Left lung (tissue), 10 donors: ENCODE measurements around the gene AMMECR1. TPM values are rescaled to one million over a fixed set of nuclear protein-coding genes. Genes with fewer than 3 reads are reported as not detected.

Source experiments
- ATAC-seq: fragments of 200-7000 bp; cut with Tn5 transposase; one replicate; pipeline ENCODE4 v1.9.1; 2020; ENCODE audit warnings: moderate library complexity
- DNase-seq, 4 donors: peaks; one replicate each; pipeline ENCODE4 v3.0.0-alpha.2; 2013 to 2020
- H3K27ac ChIP-seq, 2 donors: fragments of 200-600 bp; sonication (generic) in 1 of 2; one replicate each; pipeline versions ENCODE4 v1.5.0 to v1.8.0; 2020 to 2021
- H3K27me3 ChIP-seq, 2 donors: fragments of 200-600 bp; sonication (generic) in 1 of 2; one replicate each; pipeline versions ENCODE4 v1.5.0 to v1.8.0; 2020 to 2021
- H3K36me3 ChIP-seq, 2 donors: fragments of 200-600 bp; sonication (generic) in 1 of 2; one replicate each; pipeline versions ENCODE4 v1.5.0 to v1.8.0; 2020 to 2021
- H3K4me1 ChIP-seq, 2 donors: fragments of 200-600 bp; one replicate each; pipeline ENCODE4 v1.8.0; 2021
- H3K4me3 ChIP-seq, 2 donors: fragments of 200-600 bp; sonication (generic) in 1 of 2; one replicate each; pipeline versions ENCODE4 v1.5.0 to v1.8.0; 2020 to 2021; ENCODE audit warnings: mild to moderate bottlenecking in 1 of 2
- H3K9me3 ChIP-seq, 2 donors: fragments of 200-600 bp; sonication (generic) in 1 of 2; one replicate each; pipeline versions ENCODE4 v1.5.0 to v1.8.0; 2020 to 2021
- CTCF ChIP-seq, 2 donors: fragments of 200-600 bp; sonication (generic) in 1 of 2; IDR thresholded peaks; one replicate each; pipeline versions ENCODE4 v1.5.0 to v1.8.0; 2021; ENCODE audit warnings: antibody characterized with exemption in 2 of 2
- intact Hi-C, 2 donors: fragments of 100-400 bp; cut with DNase I; formaldehyde crosslinking; loops; one replicate each; pipeline versions ENCODE4 v1.11.2 to v1.14.2; 2022
- polyA plus RNA-seq, 6 donors: library from polyadenylated mRNA; unstranded; fragments of 120-200 nt; gene quantifications; one replicate each; pipeline ENCODE4 v1.2.1, GENCODE V29; 2013; ENCODE audit not compliant: insufficient read length in 6 of 6
- total RNA-seq, 2 donors: library from RNA; stranded (reverse); fragmentation: NEBNext Ultra II Directional; extraction: Animal tissue kit (Norgen Biotek cat#: 25700); gene quantifications; one replicate each; pipeline ENCODE4 v1.2.1, GENCODE V29; 2021
- donor health status: DM: no; HTN: yes; CAD: no.
- donor health status: DM: no; HTN: no; CAD: no.

Gene AMMECR1
- total and polyA plus RNA-seq, 8 donors, result 8.9 to 15.2 (median 12.7) TPM

- no peak for TF ChIP-seq CTCF (IDR thresholded peaks at IDR 0.05)
- no peak overlapping the region for H3K4me3 ChIP-seq
- DNase-seq (no peak), ATAC-seq (no peak)
- H3K36me3 ChIP-seq, result peaks cover 0 to 5% of the 10 kb centered on the region in 2 donors
- no peaks in the 10 kb centered on the region for H3K9me3 ChIP-seq
- intact Hi-C loops, result no loop called here
- no peaks in the 10 kb centered on the region for H3K27me3 ChIP-seq
- no peak overlapping the region for H3K27ac ChIP-seq
- H3K4me1 ChIP-seq, result no peaks in the 10 kb centered on the region
Observed at GRCh38 chrX:110175696-110176095, 142.2 kb downstream of the AMMECR1 start.

- ATAC-seq (peak; percentile 11), DNase-seq (no peak)
- H3K4me1 ChIP-seq, result no peaks in the 10 kb centered on the region
- H3K9me3 ChIP-seq, result no peaks in the 10 kb centered on the region
- no peaks in the 10 kb centered on the region for H3K27me3 ChIP-seq
- no peak for TF ChIP-seq CTCF (IDR thresholded peaks at IDR 0.05)
- H3K36me3 ChIP-seq, result peaks cover 0 to 5% of the 10 kb centered on the region in 2 donors
- no peak overlapping the region for H3K27ac ChIP-seq
- H3K4me3 ChIP-seq, result no peak overlapping the region
- intact Hi-C loops, result no loop called here
Observed at GRCh38 chrX:110175146-110175545, 142.7 kb downstream of the AMMECR1 start.

GRCh38 chrX:110173192-110174175, 144.4 kb downstream of the AMMECR1 start:
- H3K4me1 ChIP-seq, result no peaks in the 10 kb centered on the region
- H3K4me3 ChIP-seq, result no peak overlapping the region
- no peak overlapping the region for H3K27ac ChIP-seq
- ATAC-seq (peak; percentile 33), DNase-seq (no peak)
- intact Hi-C loops, result no loop called here
- no peak for TF ChIP-seq CTCF (IDR thresholded peaks at IDR 0.05)
- H3K36me3 ChIP-seq, result peaks cover 0 to 5% of the 10 kb centered on the region in 2 donors
- H3K9me3 ChIP-seq, result no peaks in the 10 kb centered on the region
- H3K27me3 ChIP-seq, result no peaks in the 10 kb centered on the region

GRCh38 chrX:110172215-110172614, 145.7 kb downstream of the AMMECR1 start:
- DNase-seq, result no peak
- TF ChIP-seq CTCF (IDR thresholded peaks at IDR 0.05), result no peak
- H3K9me3 ChIP-seq, result no peaks in the 10 kb centered on the region
- ATAC-seq, result no peak
- H3K36me3 ChIP-seq, result peaks cover 0 to 5% of the 10 kb centered on the region in 2 donors
- no peaks in the 10 kb centered on the region for H3K27me3 ChIP-seq
- intact Hi-C loops, result no loop called here
- no peak overlapping the region for H3K4me3 ChIP-seq
- no peaks in the 10 kb centered on the region for H3K4me1 ChIP-seq
- H3K27ac ChIP-seq, result no peak overlapping the region

- intact Hi-C loops, result no loop called here
- Histone ChIP-seq H3K27me3 (no peaks in the 10 kb centered on the region), H3K4me3 (no peak overlapping the region), H3K9me3 (no peaks in the 10 kb centered on the region), H3K36me3 (peaks cover 0 to 5% of the 10 kb centered on the region in 2 donors), H3K4me1 (no peaks in the 10 kb centered on the region), H3K27ac (no peak overlapping the region)
- DNase-seq (no peak), ATAC-seq (no peak)
- no peak for TF ChIP-seq CTCF (IDR thresholded peaks at IDR 0.05)
Observed at GRCh38 chrX:110171442-110171841, 146.4 kb downstream of the AMMECR1 start.
